Caco-2 (cell line): ENCODE measurements around the gene TULP3. TPM values are rescaled to one million over a fixed set of nuclear protein-coding genes. Genes with fewer than 3 reads are reported as not detected.

Experiments used
- BruUV-seq: library from RNA; stranded (reverse); fragments of 400-500 nt; replicated peaks from 2 replicates; lab custom pipeline; 2021; lab: Mats Ljungman, UMichigan
- CTCF ChIA-PET: fragments of 300-600 bp; sonication (Branson Sonifier 250); formaldehyde crosslinking; loops from one replicate; lab custom pipeline; 2022; ENCODE audit warnings: antibody characterized with exemption; lab: Charles Lee
- POLR2A ChIA-PET: fragments of 300-600 bp; sonication (Branson Sonifier 250); formaldehyde crosslinking; loops from one replicate; lab custom pipeline; 2022; ENCODE audit warnings: antibody characterized with exemption; lab: Charles Lee
- DNase-seq, 2 experiments: peaks; one replicate each; pipeline versions ENCODE4 v3.0.0 to v3.0.0-alpha.2; 2020 to 2022
- H3K27me3 ChIP-seq: replicated peaks from 2 replicates; pipeline ENCODE4 v1.6.0; 2011; ENCODE audit warnings: low read length; ENCODE audit not compliant: control insufficient read depth, insufficient read depth
- H3K36me3 ChIP-seq: 2 replicates; pipeline ENCODE4 v1.5.1; 2011; ENCODE audit warnings: low read length; ENCODE audit not compliant: control insufficient read depth, insufficient read depth
- H3K4me1 ChIP-seq: fragments of 250-450 bp; sonication (Bioruptor Pico); 2 replicates; pipeline ENCODE4 v1.5.1; 2020; ENCODE audit warnings: mild to moderate bottlenecking
- H3K4me3 ChIP-seq: 2 replicates; pipeline ENCODE4 v1.5.1; 2011; ENCODE audit warnings: low read depth, mild to moderate bottlenecking, control low read depth, low read length
- H3K9me3 ChIP-seq: fragments of 250-450 bp; sonication (Bioruptor Pico); 2 replicates; pipeline ENCODE4 v1.5.1; 2020; ENCODE audit warnings: mild to moderate bottlenecking, moderate library complexity
- H3K27ac Mint-ChIP-seq: one replicate; pipeline ENCODE4 v1.8.0; 2022; ENCODE audit warnings: mixed read lengths; ENCODE audit not compliant: unreplicated experiment
- H3K27me3 Mint-ChIP-seq: one replicate; pipeline ENCODE4 v1.8.0; 2022; ENCODE audit warnings: mixed read lengths; ENCODE audit not compliant: insufficient read depth, unreplicated experiment
- H3K36me3 Mint-ChIP-seq: one replicate; pipeline ENCODE4 v1.8.0; 2022; ENCODE audit warnings: mild to moderate bottlenecking, mixed read lengths; ENCODE audit not compliant: insufficient read depth, unreplicated experiment
- H3K4me1 Mint-ChIP-seq: one replicate; pipeline ENCODE4 v1.8.0; 2022; ENCODE audit warnings: low read depth, mixed read lengths; ENCODE audit not compliant: unreplicated experiment
- H3K4me3 Mint-ChIP-seq: one replicate; pipeline ENCODE4 v1.8.0; 2022; ENCODE audit warnings: mild to moderate bottlenecking, moderate library complexity, mixed read lengths; ENCODE audit not compliant: unreplicated experiment
- H3K9me3 Mint-ChIP-seq: one replicate; pipeline ENCODE4 v1.8.0; 2022; ENCODE audit warnings: mixed read lengths; ENCODE audit not compliant: unreplicated experiment
- intact Hi-C: fragments of 100-400 bp; cut with micrococcal nuclease; formaldehyde crosslinking; loops from one replicate; pipeline ENCODE4 v1.10.0; 2022; ENCODE audit not compliant: unreplicated experiment
- total RNA-seq: library from RNA; stranded (reverse); gene quantifications from 2 replicates; pipeline ENCODE4 v1.2.3, GENCODE V29; 2022
- TF ChIP-seq, protein P1 (sequence below), 2 experiments: fragments of 200-600 bp in 1 of 2; IDR thresholded peaks; 1 replicate in 1 of 2; 2 replicates in 1 of 2; pipeline versions ENCODE4 v1.5.1 to v1.8.0; 2011 to 2022; ENCODE audit warnings: antibody characterized with exemption in 1 of 2, control low read depth in 1 of 2, inconsistent platforms in 1 of 2, low read depth in 1 of 2, low read length in 1 of 2, mild to moderate bottlenecking in 1 of 2, moderate library complexity in 1 of 2; ENCODE audit not compliant: insufficient read depth in 1 of 2, severe bottlenecking in 1 of 2, unreplicated experiment in 1 of 2

Gene TULP3
- total RNA-seq, 1 experiment from 2014 or later, result 31.0 TPM

DNA sequence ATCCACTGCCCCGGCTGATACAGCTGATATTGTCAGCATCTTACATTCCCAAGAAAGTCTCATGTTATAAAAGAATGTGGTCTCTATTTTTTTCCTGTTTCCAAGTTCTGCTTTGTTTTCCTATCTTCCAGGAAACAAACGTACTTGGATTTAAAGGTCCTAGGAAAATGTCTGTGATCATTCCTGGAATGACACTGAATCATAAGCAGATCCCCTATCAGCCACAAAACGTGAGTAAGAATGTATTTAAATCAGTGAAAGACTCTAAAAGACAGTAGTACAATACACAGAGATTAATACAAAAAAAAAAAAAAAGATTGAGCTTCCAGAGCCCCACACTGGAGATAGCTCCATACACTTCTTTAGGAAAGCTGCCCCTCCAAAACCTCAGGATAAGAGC lies 46.8 kb downstream of the TULP3 start:
- TF ChIP-seq, protein P1, sequence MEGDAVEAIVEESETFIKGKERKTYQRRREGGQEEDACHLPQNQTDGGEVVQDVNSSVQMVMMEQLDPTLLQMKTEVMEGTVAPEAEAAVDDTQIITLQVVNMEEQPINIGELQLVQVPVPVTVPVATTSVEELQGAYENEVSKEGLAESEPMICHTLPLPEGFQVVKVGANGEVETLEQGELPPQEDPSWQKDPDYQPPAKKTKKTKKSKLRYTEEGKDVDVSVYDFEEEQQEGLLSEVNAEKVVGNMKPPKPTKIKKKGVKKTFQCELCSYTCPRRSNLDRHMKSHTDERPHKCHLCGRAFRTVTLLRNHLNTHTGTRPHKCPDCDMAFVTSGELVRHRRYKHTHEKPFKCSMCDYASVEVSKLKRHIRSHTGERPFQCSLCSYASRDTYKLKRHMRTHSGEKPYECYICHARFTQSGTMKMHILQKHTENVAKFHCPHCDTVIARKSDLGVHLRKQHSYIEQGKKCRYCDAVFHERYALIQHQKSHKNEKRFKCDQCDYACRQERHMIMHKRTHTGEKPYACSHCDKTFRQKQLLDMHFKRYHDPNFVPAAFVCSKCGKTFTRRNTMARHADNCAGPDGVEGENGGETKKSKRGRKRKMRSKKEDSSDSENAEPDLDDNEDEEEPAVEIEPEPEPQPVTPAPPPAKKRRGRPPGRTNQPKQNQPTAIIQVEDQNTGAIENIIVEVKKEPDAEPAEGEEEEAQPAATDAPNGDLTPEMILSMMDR (IDR thresholded peaks at IDR 0.05; ENCODE audit: insufficient read depth in 1 of 2, low read depth in 1 of 2, low read length in 1 of 2, severe bottlenecking in 1 of 2, unreplicated experiment in 1 of 2), result no peak
- Mint-ChIP-seq H3K9me3 (no peaks in the 10 kb centered on the region), H3K36me3 (peaks cover 67% of the 10 kb centered on the region), H3K4me3 (no peak overlapping the region), H3K27me3 (no peaks in the 10 kb centered on the region), H3K27ac (no peak overlapping the region), H3K4me1 (no peaks in the 10 kb centered on the region)
- Histone ChIP-seq H3K27me3 (no peaks in the 10 kb centered on the region), H3K36me3 (peaks cover 2% of the 10 kb centered on the region; the same call in 1 of the 2 replicates), H3K4me1 (no peaks in the 10 kb centered on the region), H3K4me3 (no peak overlapping the region), H3K9me3 (no peaks in the 10 kb centered on the region)
- DNase-seq, result no peak
- BruUV-seq, result no TSS peak
- ChIA-PET CTCF (no interaction called here), POLR2A (no interaction called here)
- intact Hi-C loops, result no loop called here

- Histone ChIP-seq H3K4me1 (no peaks in the 10 kb centered on the region), H3K36me3 (peaks cover 2% of the 10 kb centered on the region; the same call in 1 of the 2 replicates), H3K4me3 (no peak overlapping the region), H3K9me3 (no peaks in the 10 kb centered on the region), H3K27me3 (no peaks in the 10 kb centered on the region)
- no peak for DNase-seq
- Mint-ChIP-seq H3K9me3 (no peaks in the 10 kb centered on the region), H3K27me3 (no peaks in the 10 kb centered on the region), H3K4me3 (no peak overlapping the region), H3K36me3 (peaks cover 52% of the 10 kb centered on the region), H3K27ac (no peak overlapping the region), H3K4me1 (no peaks in the 10 kb centered on the region)
- CTCF ChIA-PET, result interaction anchor here (1.6 kb wide), 1 partner anchor 93 kb away, joined by 3 read pairs; no protein-coding TSS in a partner anchor
- intact Hi-C loops, result no loop called here
- TF ChIP-seq, protein P1 (IDR thresholded peaks at IDR 0.05; ENCODE audit: insufficient read depth in 1 of 2, low read depth in 1 of 2, low read length in 1 of 2, severe bottlenecking in 1 of 2, unreplicated experiment in 1 of 2), result no peak
- no TSS peak for BruUV-seq
- POLR2A ChIA-PET, result no interaction called here
Measured at GRCh38 chr12:2939191-2939590, 48.5 kb downstream of the TULP3 start.

GRCh38 chr12:2940564-2940963 lies 49.9 kb downstream of the TULP3 start:
- H3K4me1 Mint-ChIP-seq, result no peaks in the 10 kb centered on the region
- H3K36me3 Mint-ChIP-seq, result peaks cover 39% of the 10 kb centered on the region
- H3K9me3 Mint-ChIP-seq, result no peaks in the 10 kb centered on the region
- Histone ChIP-seq H3K9me3 (no peaks in the 10 kb centered on the region), H3K4me1 (no peaks in the 10 kb centered on the region), H3K36me3 (peaks cover 2% of the 10 kb centered on the region; the same call in 1 of the 2 replicates), H3K4me3 (no peak overlapping the region), H3K27me3 (no peaks in the 10 kb centered on the region)
- DNase-seq, result no peak
- intact Hi-C loops, result no loop called here
- ChIA-PET CTCF (interaction anchor here (1.2 kb wide), 1 partner anchor 55 kb away, joined by 3 read pairs; no protein-coding TSS in a partner anchor), POLR2A (no interaction called here)
- BruUV-seq, result no TSS peak
- H3K4me3 Mint-ChIP-seq, result no peak overlapping the region
- no peaks in the 10 kb centered on the region for H3K27me3 Mint-ChIP-seq
- TF ChIP-seq, protein P1 (IDR thresholded peaks at IDR 0.05; ENCODE audit: insufficient read depth in 1 of 2, low read depth in 1 of 2, low read length in 1 of 2, severe bottlenecking in 1 of 2, unreplicated experiment in 1 of 2), result no peak
- no peak overlapping the region for H3K27ac Mint-ChIP-seq
